K562 (cell line): ENCODE data around the gene OPRM1. TPM values are rescaled to one million over a fixed set of nuclear protein-coding genes. Genes with fewer than 3 reads are reported as not detected.

ENCODE experiments used
- ATAC-seq: fragments of 200-7000 bp; cut with Tn5 transposase; 3 replicates; pipeline ENCODE4 v1.9.1; 2020; ENCODE audit warnings: moderate library complexity
- BruUV-seq: library from RNA; stranded (reverse); fragments of 400-500 nt; replicated peaks from 2 replicates; lab custom pipeline; 2021; lab: Mats Ljungman, UMichigan
- CTCF ChIA-PET: fragments of 300-600 bp; formaldehyde crosslinking; extraction: SDS; loops from one replicate; lab custom pipeline; 2021; ENCODE audit warnings: low intra/inter-chr PET ratio; lab: Yijun Ruan, JAX
- POLR2A ChIA-PET: fragments of 300-600, 350-650 bp; sonication (Branson Sonifier 250); formaldehyde crosslinking; extraction: SDS; loops from one replicate; lab custom pipeline; 2021; ENCODE audit warnings: antibody characterized with exemption, inconsistent platforms; lab: Yijun Ruan, JAX
- DNase-seq, 4 experiments: peaks; one replicate each; pipeline versions ENCODE4 v3.0.0 to v3.0.0-alpha.2; 2011 to 2018; ENCODE audit warnings: low spot score in 3 of 4, mixed read lengths in 3 of 4; ENCODE audit errors: extremely low read depth in 1 of 4
- FAIRE-seq: peaks from 2 replicates; lab custom pipeline; 2011; peaks lifted over from hg19 to GRCh38; lab: Jason Lieb, UNC
- H2AFZ ChIP-seq: 2 replicates; pipeline ENCODE4 v1.6.0; 2011; ENCODE audit warnings: low read depth, low read length, control low read depth, inconsistent platforms
- H3K27ac ChIP-seq: fragments of 200-600 bp; 3 replicates; pipeline ENCODE4 v1.8.0; 2011; ENCODE audit warnings: low read depth, mild to moderate bottlenecking, control low read depth, inconsistent platforms, low read length, moderate library complexity, mixed read lengths; ENCODE audit errors: extremely low read depth
- H3K27me3 ChIP-seq, 2 experiments: fragments of 300-600 bp in 1 of 2; 2 replicates in 1 of 2; 3 replicates in 1 of 2; pipeline versions ENCODE4 v1.6.0 to v1.8.0; 2011; ENCODE audit warnings: inconsistent platforms in 2 of 2, low read length in 2 of 2, mild to moderate bottlenecking in 1 of 2, mixed read lengths in 1 of 2, moderate library complexity in 1 of 2; ENCODE audit not compliant: control insufficient read depth in 2 of 2, insufficient read depth in 2 of 2
- H3K36me3 ChIP-seq: fragments of 300-600 bp; 3 replicates; pipeline ENCODE4 v1.8.0; 2011; ENCODE audit warnings: mild to moderate bottlenecking, low read length, inconsistent platforms; ENCODE audit not compliant: control insufficient read depth, insufficient read depth
- H3K4me1 ChIP-seq, 2 experiments: fragments of 200-600 bp in 1 of 2; replicated peaks in 1 of 2; 2 replicates in 1 of 2; 3 replicates in 1 of 2; pipeline versions ENCODE4 v1.5.1 to v1.8.0; 2011; ENCODE audit warnings: inconsistent platforms in 2 of 2, low read length in 2 of 2, mild to moderate bottlenecking in 1 of 2, mixed read lengths in 1 of 2, moderate library complexity in 1 of 2; ENCODE audit not compliant: control insufficient read depth in 2 of 2, insufficient read depth in 2 of 2
- H3K4me2 ChIP-seq: 2 replicates; pipeline ENCODE4 v1.6.1; 2011; ENCODE audit warnings: low read length, control low read depth, inconsistent platforms, mixed read lengths; ENCODE audit not compliant: insufficient read depth
- H3K4me3 ChIP-seq: fragments of 200-600 bp; sonication (generic), shearing (Covaris generic); 2 replicates; pipeline ENCODE4 v1.5.1; 2016; ENCODE audit warnings: control low read depth, inconsistent platforms
- H3K79me2 ChIP-seq: fragments of 200-600 bp; 3 replicates; pipeline ENCODE4 v1.8.0; 2011; ENCODE audit warnings: low read length, inconsistent platforms; ENCODE audit not compliant: control insufficient read depth, insufficient read depth
- H3K9ac ChIP-seq, 2 experiments: 2 replicates each; pipeline versions ENCODE4 v1.6.0 to v1.6.1; 2011; ENCODE audit warnings: low read depth in 2 of 2, low read length in 2 of 2, control low read depth in 1 of 2, inconsistent platforms in 1 of 2, mild to moderate bottlenecking in 1 of 2, mixed read lengths in 1 of 2; ENCODE audit not compliant: insufficient read depth in 1 of 2
- H3K9me1 ChIP-seq: one replicate; pipeline ENCODE4 v1.6.0; 2011; ENCODE audit warnings: inconsistent platforms, mild to moderate bottlenecking, low read length, moderate library complexity; ENCODE audit not compliant: control insufficient read depth, insufficient read depth
- H3K9me3 ChIP-seq: replicated peaks from 2 replicates; pipeline ENCODE4 v1.5.1; 2011; ENCODE audit warnings: low read depth, low read length, inconsistent platforms; ENCODE audit not compliant: control insufficient read depth, insufficient read depth
- H4K20me1 ChIP-seq: replicated peaks from 2 replicates; pipeline ENCODE4 v1.6.1; 2011; ENCODE audit warnings: low read length, inconsistent platforms, mixed read lengths; ENCODE audit not compliant: control insufficient read depth, insufficient read depth
- ATF2 ChIP-seq: sonication (generic); formaldehyde crosslinking; IDR thresholded peaks from 2 replicates; pipeline ENCODE4 v1.8.1; 2022; ENCODE audit warnings: missing genetic modification reagents
- NFE2 ChIP-seq: IDR thresholded peaks from 2 replicates; pipeline ENCODE4 v1.6.1; 2014; ENCODE audit warnings: antibody characterized with exemption, low read depth
- POLR3G ChIP-seq: IDR thresholded peaks from 2 replicates; pipeline ENCODE4 v1.6.1; 2011; ENCODE audit not compliant: insufficient read length, insufficient replicate concordance; ENCODE audit errors: extremely low read depth
- SMAD4 ChIP-seq: fragments of 250-450 bp; sonication (Bioruptor Pico); conservative IDR thresholded peaks from 2 replicates; pipeline ENCODE4 v1.8.0; 2021; ENCODE audit warnings: inconsistent platforms, mild to moderate bottlenecking, moderate library complexity
- ZNF740 ChIP-seq, 3 experiments: fragments of 200-800 bp in 1 of 3; sonication (Bioruptor generic) in 1 of 3; sonication (generic) in 1 of 3; formaldehyde crosslinking in 1 of 3; IDR thresholded peaks; 2 replicates each; pipeline versions ENCODE4 v1.6.1 to v1.8.0; 2016 to 2022; ENCODE audit warnings: mild to moderate bottlenecking in 2 of 3, missing compliant biosample characterization in 2 of 3, missing genetic modification characterization in 2 of 3, missing genetic modification reagents in 1 of 3
- WGBS: fragments of 100-300 bp; shearing (Covaris generic); methylation state at CpG from one replicate; pipeline ENCODE4 v1.1.6; 2016; ENCODE audit warnings: low coverage, mixed read lengths; ENCODE audit not compliant: insufficient coverage; ENCODE audit errors: missing lambda C conversion rate; 5-methylcytosine and 5-hydroxymethylcytosine counted together
- in situ Hi-C: fragments of 300-500 bp; cut with MboI; formaldehyde crosslinking; loops from 4 replicates; pipeline ENCODE4 v1.15.0; 2018; ENCODE audit warnings: inconsistent platforms, mixed read lengths
- intact Hi-C: fragments of 100-400 bp; cut with micrococcal nuclease; formaldehyde crosslinking; loops from 2 replicates; pipeline ENCODE4 v1.14.2; 2022
- polyA plus RNA-seq, 8 experiments: library from polyadenylated mRNA; depleted of rRNA in 4 of 8; stranded (reverse) in 5 of 8; unstranded in 3 of 8; fragments of >200 nt; fragmentation: Nextera tagmentation in 2 of 8; fragmentation: Illumina TruSeq in 1 of 8; extraction: Ambion mirVana in 2 of 8; extraction: Trizol in 1 of 8; gene quantifications; 2 replicates each; pipeline versions ENCODE4 v1.2.1 to v1.2.3, GENCODE V29; 2011 to 2014; ENCODE audit warnings: inconsistent platforms in 1 of 8, missing spikeins in 1 of 8
- total RNA-seq, 7 experiments: library from RNA; depleted of rRNA in 6 of 7; stranded (reverse); fragments of >200 nt in 6 of 7; fragmentation: Illumina TruSeq in 2 of 7; extraction: Trizol in 2 of 7; gene quantifications; 2 replicates each; pipeline versions ENCODE4 v1.2.1 to v1.2.3, GENCODE V29; 2011 to 2021; ENCODE audit warnings: low replicate concordance in 1 of 7

The OPRM1 gene
- total and polyA plus RNA-seq, 9 of the 15 experiments (the other 6 are each of a cell fraction or from before 2014, with no cell fraction given) = not detected

GRCh38 chr6:153997221-153997620 is 41.8 kb upstream of the OPRM1 start:
- H3K79me2 ChIP-seq = no peaks in the 10 kb centered on the region
- TF ChIP-seq ATF2 (CRISPR knock-in tag) (no peak), SMAD4 (CRISPR knock-in tag) (no peak), NFE2 (no peak), ZNF740 (CRISPR knock-in tag; IDR thresholded peaks at IDR 0.05) (no peak), ZNF740 (tag; IDR thresholded peaks at IDR 0.05) (no peak), POLR3G (no peak)
- TF ChIP-seq, all 486 proteins: peak for 0
- H4K20me1 ChIP-seq = no peaks in the 10 kb centered on the region
- ChIA-PET CTCF (no interaction called here), POLR2A (no interaction called here)
- intact Hi-C loops (no loop called here), in situ Hi-C loops (no loop called here)
- H3K9me3 ChIP-seq = peaks cover 2% of the 10 kb centered on the region
- H3K27me3 ChIP-seq = no peaks in the 10 kb centered on the region
- no TSS peak for BruUV-seq
- no peak for DNase-seq
- ATAC-seq = no peak
- H3K27ac ChIP-seq = no peak overlapping the region
- no peak overlapping the region for H3K4me3 ChIP-seq
- no peak overlapping the region for H3K4me2 ChIP-seq
- no peaks in the 10 kb centered on the region for H3K9me1 ChIP-seq
- H3K36me3 ChIP-seq = no peaks in the 10 kb centered on the region
- H3K9ac ChIP-seq = no peak overlapping the region
- H3K4me1 ChIP-seq = no peaks in the 10 kb centered on the region
- H2AFZ ChIP-seq = no peak overlapping the region
- FAIRE-seq = no peak
- WGBS = 0% methylated on average over 3 of the region's 3 CpGs
